AG09309 (cell line): ENCODE measurements around the gene BCL11A.

ENCODE experiments used
- DNase-seq: peaks from one replicate; pipeline ENCODE4 v3.0.0-alpha.2; 2010; ENCODE audit warnings: low read depth
- H3K4me3 ChIP-seq: 2 replicates; pipeline ENCODE4 v1.5.1; 2011; ENCODE audit warnings: mild to moderate bottlenecking, low read depth, low read length, moderate library complexity; ENCODE audit not compliant: control insufficient read depth
- TF ChIP-seq, protein P1 (sequence below): IDR thresholded peaks from 2 replicates; pipeline ENCODE4 v1.5.1; 2011; ENCODE audit warnings: mild to moderate bottlenecking, low read depth, low read length, inconsistent platforms; ENCODE audit not compliant: insufficient read depth, control insufficient read depth; ENCODE audit errors: missing control alignments

Gene BCL11A

GRCh38 chr2:60450488-60450887 lies 103.0 kb downstream of the BCL11A start:
- no peak for DNase-seq
- H3K4me3 ChIP-seq, result no peak overlapping the region
- TF ChIP-seq, protein P1, sequence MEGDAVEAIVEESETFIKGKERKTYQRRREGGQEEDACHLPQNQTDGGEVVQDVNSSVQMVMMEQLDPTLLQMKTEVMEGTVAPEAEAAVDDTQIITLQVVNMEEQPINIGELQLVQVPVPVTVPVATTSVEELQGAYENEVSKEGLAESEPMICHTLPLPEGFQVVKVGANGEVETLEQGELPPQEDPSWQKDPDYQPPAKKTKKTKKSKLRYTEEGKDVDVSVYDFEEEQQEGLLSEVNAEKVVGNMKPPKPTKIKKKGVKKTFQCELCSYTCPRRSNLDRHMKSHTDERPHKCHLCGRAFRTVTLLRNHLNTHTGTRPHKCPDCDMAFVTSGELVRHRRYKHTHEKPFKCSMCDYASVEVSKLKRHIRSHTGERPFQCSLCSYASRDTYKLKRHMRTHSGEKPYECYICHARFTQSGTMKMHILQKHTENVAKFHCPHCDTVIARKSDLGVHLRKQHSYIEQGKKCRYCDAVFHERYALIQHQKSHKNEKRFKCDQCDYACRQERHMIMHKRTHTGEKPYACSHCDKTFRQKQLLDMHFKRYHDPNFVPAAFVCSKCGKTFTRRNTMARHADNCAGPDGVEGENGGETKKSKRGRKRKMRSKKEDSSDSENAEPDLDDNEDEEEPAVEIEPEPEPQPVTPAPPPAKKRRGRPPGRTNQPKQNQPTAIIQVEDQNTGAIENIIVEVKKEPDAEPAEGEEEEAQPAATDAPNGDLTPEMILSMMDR, result no peak

DNA sequence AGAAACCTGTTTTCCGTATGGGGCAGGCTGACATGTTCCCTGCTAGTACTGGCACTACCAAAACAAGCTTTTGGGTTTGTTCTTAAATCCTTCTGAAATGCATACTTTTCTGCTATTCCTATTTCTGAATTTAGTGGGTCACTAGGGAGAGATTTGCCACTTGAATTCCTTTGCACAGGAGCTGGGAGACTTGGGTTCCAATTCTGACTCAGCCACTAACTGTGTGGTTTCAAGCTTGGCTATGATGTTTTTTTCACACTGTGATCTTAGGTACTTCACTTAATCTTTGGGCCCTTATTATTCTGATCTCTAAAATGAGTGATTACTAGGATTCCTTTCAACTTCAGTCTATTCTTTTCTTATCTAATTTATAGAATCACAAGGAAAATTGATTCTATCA lies 105.5 kb downstream of the BCL11A start:
- DNase-seq, result no peak
- H3K4me3 ChIP-seq, result no peak overlapping the region
- TF ChIP-seq, protein P1, result no peak

DNA sequence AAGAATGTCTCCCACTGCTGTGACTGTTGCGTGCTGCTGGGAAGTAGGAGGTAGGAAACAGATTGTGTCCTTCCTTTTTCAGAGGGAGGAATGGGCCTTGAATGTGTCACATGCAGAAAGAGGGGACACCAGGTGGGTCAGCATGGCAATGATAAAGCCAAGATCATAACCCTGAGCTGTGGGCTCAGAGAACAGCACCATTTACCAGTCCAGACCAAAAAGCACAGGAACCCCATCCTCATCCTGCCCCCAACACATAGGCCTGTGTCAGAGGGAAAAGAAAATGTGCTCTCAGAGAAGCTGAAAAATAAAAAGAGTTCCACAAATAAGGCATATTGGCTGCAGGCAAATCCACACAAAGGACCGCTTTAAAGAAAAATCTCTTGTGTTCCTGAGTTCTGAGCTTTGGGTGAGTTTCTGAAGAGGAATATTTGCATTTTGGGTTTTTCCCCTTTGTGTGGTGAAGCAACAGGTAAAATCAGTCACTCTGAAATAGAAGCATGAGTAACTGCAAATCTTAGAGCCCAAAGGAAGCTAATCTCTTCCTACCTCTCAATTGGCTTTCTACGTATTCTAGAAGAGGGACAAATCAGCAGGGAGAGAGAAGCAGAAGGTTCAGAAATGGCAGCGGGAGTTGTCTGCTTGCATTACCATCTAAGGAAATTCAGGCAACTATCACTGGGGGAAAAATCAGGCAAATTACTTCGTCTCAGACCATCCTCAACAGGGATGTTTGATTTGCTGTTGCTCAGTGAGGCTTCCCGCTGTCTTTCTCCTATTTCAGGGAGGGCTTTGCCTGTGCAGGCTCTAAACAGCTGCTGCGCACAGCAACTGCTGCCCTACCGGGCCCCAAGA lies 106.8 kb downstream of the BCL11A start:
- TF ChIP-seq, protein P1, result no peak
- DNase-seq, result no peak

DNA sequence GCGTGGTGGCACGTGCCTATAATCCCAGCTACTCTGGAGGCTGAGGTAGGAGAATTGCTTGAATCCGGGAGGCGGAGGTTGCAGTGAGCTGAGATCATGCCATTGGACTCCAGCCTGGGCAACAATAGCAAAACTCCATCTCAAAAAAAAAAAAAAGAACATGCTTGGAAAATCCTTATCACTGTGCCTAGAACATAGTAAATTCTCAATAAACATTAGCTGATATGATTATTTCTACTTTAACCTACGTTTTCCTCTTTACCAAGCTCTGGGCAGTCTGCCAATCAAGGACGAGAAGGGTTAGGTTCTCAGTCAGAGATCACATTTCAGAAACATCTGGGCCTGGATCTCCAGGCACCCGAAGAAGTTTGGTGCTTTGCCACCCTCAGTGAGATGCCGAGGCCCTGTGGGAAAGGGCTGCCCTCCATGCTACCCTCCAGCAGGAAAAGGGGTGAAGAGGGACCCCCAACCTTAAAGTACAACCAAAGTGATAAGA lies 107.7 kb downstream of the BCL11A start:
- no peak overlapping the region for H3K4me3 ChIP-seq
- TF ChIP-seq, protein P1, result no peak
- DNase-seq, result no peak

More for the DNA sequence above, 106.8 kb downstream of the BCL11A start:
- no peak overlapping the region for H3K4me3 ChIP-seq

- TF ChIP-seq, protein P1, result no peak
- DNase-seq, result no peak
- no peak overlapping the region for H3K4me3 ChIP-seq
These were observed 110.8 kb downstream of the BCL11A start for GRCh38 chr2:60442608-60443007.

DNA sequence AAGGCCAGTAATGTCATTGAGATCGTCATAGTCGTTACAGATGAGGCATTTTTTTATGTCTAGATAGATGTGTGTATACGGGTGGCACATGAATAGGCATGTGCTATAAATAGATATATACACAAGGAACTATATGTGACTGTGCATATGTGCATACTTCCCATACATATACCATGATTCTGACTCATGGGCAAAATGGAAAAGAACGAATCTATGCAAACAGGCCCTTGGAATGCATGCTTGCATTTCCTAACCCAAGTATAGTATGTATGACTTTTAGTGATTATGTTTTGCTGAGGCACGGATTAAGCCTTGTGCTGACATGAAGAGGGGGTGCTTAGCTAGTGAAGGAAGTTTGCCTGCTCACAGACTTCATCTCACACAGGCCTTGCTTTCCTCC lies 111.7 kb downstream of the BCL11A start:
- TF ChIP-seq, protein P1, result no peak
- no peak for DNase-seq

More for the DNA sequence above, 111.7 kb downstream of the BCL11A start:
- H3K4me3 ChIP-seq, result no peak overlapping the region
